Stomach (tissue), 9 donors: ENCODE measurements around the gene SLC33A1. TPM values are rescaled to one million over a fixed set of nuclear protein-coding genes. Genes with fewer than 3 reads are reported as not detected.
"Not testable (repeated sequence)": the region's sequence is repeated elsewhere in the genome, so short reads cannot be mapped to it uniquely, and the experiment has no call there.

Experiments used
- DNase-seq, 2 donors: peaks; one replicate each; pipeline versions ENCODE4 v3.0.0 to v3.0.0-alpha.2; 2013 to 2019
- H3K27ac ChIP-seq, 5 donors: fragments of 200-600 bp in 4 of 5; sonication (generic) in 4 of 5; one replicate each; pipeline ENCODE4 v1.5.1; 2013 to 2019; ENCODE audit warnings: mild to moderate bottlenecking in 1 of 5, moderate library complexity in 1 of 5
- H3K27me3 ChIP-seq, 3 donors: fragments of 200-600 bp; sonication (generic); one replicate each; pipeline ENCODE4 v1.5.1; 2017 to 2019; ENCODE audit warnings: mixed run types in 1 of 3
- H3K36me3 ChIP-seq, 4 donors: fragments of 200-600 bp; sonication (generic); 1 replicate in 3 of 4; 2 replicates in 1 of 4; pipeline ENCODE4 v1.5.1; 2016 to 2019
- H3K4me1 ChIP-seq, 4 donors: fragments of 200-600 bp; sonication (generic); one replicate each; pipeline ENCODE4 v1.5.1; 2016 to 2019
- H3K4me3 ChIP-seq, 4 donors: fragments of 200-600 bp; sonication (generic) in 3 of 4; one replicate each; pipeline ENCODE4 v1.5.1; 2016 to 2019; ENCODE audit warnings: mild to moderate bottlenecking in 1 of 4
- H3K9me3 ChIP-seq, 4 donors: fragments of 200-600 bp; sonication (generic); one replicate each; pipeline ENCODE4 v1.5.1; 2016 to 2019
- EP300 ChIP-seq: sonication (generic); formaldehyde crosslinking; IDR thresholded peaks from one replicate; pipeline ENCODE4 v1.6.1; 2017; ENCODE audit warnings: antibody characterized with exemption
- POLR2A ChIP-seq, 4 donors: fragments of 450-650 bp; IDR thresholded peaks; one replicate each; pipeline ENCODE4 v1.6.1; 2016; ENCODE audit warnings: antibody characterized with exemption in 4 of 4, control low read depth in 2 of 4, mild to moderate bottlenecking in 1 of 4, moderate library complexity in 1 of 4
- POLR2AphosphoS5 ChIP-seq, 3 donors: sonication (generic); formaldehyde crosslinking; IDR thresholded peaks; one replicate each; pipeline ENCODE4 v1.6.1; 2016; ENCODE audit warnings: antibody characterized with exemption in 3 of 3
- WGBS, 5 donors: extraction: QIAGEN DNeasy Blood & Tissue Kit in 3 of 5; methylation state at CpG; one replicate each; pipeline versions ENCODE4 v1.1.5 to v1.1.7; 2013 to 2018; 5-methylcytosine and 5-hydroxymethylcytosine counted together
- intact Hi-C: fragments of 100-400 bp; cut with DNase I; formaldehyde crosslinking; loops from one replicate; pipeline ENCODE4 v1.15.1; 2023; ENCODE audit warnings: low total_unique reads
- polyA plus RNA-seq, 3 donors: library from polyadenylated mRNA; stranded (reverse); fragments of 200-250 nt; gene quantifications; one replicate each; pipeline ENCODE4 v1.2.3, GENCODE V29; 2013
- total RNA-seq, 5 donors: library from RNA; depleted of rRNA; stranded (reverse); fragments of >200 nt; gene quantifications; one replicate each; pipeline versions ENCODE4 v1.1.0 to v1.2.3, GENCODE V29; 2014 to 2016
- TF ChIP-seq, protein P1 (sequence below), 7 experiments: fragments of 450-650 bp in 4 of 7; fragments of 200-600 bp in 3 of 7; sonication (generic) in 3 of 7; IDR thresholded peaks; one replicate each; pipeline ENCODE4 v1.5.1; 2016 to 2019; ENCODE audit warnings: antibody characterized with exemption in 7 of 7, control low read depth in 2 of 7, mild to moderate bottlenecking in 1 of 7
- donor health status: healthy with polysubstance abuse.
- donor health status: Bipolar disorder and iron deficiency.
- donor health status: healthy.

SLC33A1 gene
- total and polyA plus RNA-seq, 8 donors: 3.1 to 51.0 (median 10.8) TPM

GRCh38 chr3:155859859-155860258 lies 5.6 kb upstream of the SLC33A1 start:
- H3K27ac ChIP-seq: no peak overlapping the region
- H3K36me3 ChIP-seq: no peaks in the 10 kb centered on the region
- no peaks in the 10 kb centered on the region for H3K27me3 ChIP-seq
- no peak for TF ChIP-seq EP300
- no peak for TF ChIP-seq POLR2AphosphoS5 (IDR thresholded peaks at IDR 0.05)
- TF ChIP-seq, protein P1, sequence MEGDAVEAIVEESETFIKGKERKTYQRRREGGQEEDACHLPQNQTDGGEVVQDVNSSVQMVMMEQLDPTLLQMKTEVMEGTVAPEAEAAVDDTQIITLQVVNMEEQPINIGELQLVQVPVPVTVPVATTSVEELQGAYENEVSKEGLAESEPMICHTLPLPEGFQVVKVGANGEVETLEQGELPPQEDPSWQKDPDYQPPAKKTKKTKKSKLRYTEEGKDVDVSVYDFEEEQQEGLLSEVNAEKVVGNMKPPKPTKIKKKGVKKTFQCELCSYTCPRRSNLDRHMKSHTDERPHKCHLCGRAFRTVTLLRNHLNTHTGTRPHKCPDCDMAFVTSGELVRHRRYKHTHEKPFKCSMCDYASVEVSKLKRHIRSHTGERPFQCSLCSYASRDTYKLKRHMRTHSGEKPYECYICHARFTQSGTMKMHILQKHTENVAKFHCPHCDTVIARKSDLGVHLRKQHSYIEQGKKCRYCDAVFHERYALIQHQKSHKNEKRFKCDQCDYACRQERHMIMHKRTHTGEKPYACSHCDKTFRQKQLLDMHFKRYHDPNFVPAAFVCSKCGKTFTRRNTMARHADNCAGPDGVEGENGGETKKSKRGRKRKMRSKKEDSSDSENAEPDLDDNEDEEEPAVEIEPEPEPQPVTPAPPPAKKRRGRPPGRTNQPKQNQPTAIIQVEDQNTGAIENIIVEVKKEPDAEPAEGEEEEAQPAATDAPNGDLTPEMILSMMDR (IDR thresholded peaks at IDR 0.05): no peak
- TF ChIP-seq POLR2A (IDR thresholded peaks at IDR 0.05): no peak
- peak in 1 of 2 donors; percentile 44 for DNase-seq
- no peak overlapping the region for H3K4me3 ChIP-seq
- intact Hi-C loops: no loop called here
- 5 to 10% (median 6%) methylated on average over 2 of the region's 2 CpGs for WGBS, 5 donors
- H3K9me3 ChIP-seq: peaks cover 0 to 5% (median 0%) of the 10 kb centered on the region in 4 donors
- peaks cover 0 to 7% (median 2%) of the 10 kb centered on the region in 4 donors for H3K4me1 ChIP-seq

DNA sequence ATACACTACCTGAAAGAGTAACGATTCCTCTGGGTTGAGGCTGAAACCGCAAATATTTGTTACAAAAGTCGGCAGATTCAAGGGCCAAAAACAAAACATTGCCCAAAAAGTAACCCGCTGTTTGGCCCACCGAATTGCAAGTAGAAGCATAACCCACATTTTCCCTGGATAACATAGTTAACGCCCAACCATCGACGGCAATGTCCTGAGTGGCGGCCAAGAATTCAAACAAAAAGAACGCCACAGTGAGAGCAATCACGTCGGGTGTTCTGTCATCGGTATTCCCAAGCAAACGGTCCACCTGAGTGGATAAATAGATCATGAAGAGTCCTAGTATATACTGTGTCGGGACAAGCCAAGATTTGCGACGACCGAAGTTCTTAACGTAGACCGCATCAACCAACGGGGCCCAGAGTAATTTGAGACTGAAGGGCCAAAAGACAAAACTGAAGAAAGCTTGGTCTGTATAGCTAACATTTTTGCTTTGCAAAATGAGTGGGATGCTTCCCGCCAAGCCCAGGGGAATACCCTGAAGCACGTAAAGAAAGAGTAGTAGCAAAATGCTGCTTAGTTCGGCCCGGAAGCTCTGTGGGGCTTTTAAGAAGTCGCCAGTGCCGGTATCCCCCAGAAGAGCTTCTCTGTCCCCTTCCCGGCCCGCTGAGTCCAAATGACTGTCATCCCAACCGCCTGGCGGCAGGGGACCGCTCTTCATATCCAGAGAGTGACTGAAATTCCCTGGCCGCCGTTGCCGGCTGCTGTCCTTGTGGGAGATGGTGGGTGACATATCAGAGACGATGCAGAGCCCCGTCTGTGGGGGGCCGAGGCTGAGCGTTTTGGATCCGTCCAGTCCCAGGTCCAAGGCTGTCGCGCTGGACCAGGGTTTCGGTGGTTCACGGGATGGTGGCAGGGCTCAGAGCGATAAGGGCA lies 750 bp downstream of the SLC33A1 start:
- H3K36me3 ChIP-seq: peaks cover 0 to 10% (median 4%) of the 10 kb centered on the region in 4 donors
- H3K4me1 ChIP-seq: peaks cover 39 to 56% (median 47%) of the 10 kb centered on the region in 4 donors
- no peak for TF ChIP-seq POLR2A (IDR thresholded peaks at IDR 0.05)
- TF ChIP-seq EP300: no peak
- TF ChIP-seq, protein P1 (IDR thresholded peaks at IDR 0.05): no peak
- no peak for TF ChIP-seq POLR2AphosphoS5 (IDR thresholded peaks at IDR 0.05)
- H3K9me3 ChIP-seq: no peaks in the 10 kb centered on the region
- H3K27me3 ChIP-seq: no peaks in the 10 kb centered on the region
- peak; percentile 29 to 35 for DNase-seq
- H3K4me3 ChIP-seq: peak overlapping the region; percentile 69 to 97 (median 88)
- 0 to 2% (median 1%) methylated on average over 30 to 45 of the region's 45 CpGs for WGBS, 5 donors
- intact Hi-C loops: no loop called here
- H3K27ac ChIP-seq: peak overlapping the region; percentile 89 to 97 (median 94)

GRCh38 chr3:155852341-155852740 lies 1.9 kb downstream of the SLC33A1 start:
- no peak for DNase-seq
- Histone ChIP-seq H3K27ac (peak overlapping the region in 1 of 5 donors; percentile 0), H3K27me3 (no peaks in the 10 kb centered on the region), H3K9me3 (no peaks in the 10 kb centered on the region), H3K4me1 (peaks cover 39 to 64% (median 55%) of the 10 kb centered on the region in 4 donors), H3K4me3 (peak overlapping the region; percentile 69 to 97 (median 88)), H3K36me3 (peaks cover 0 to 15% (median 11%) of the 10 kb centered on the region in 4 donors)
- TF ChIP-seq, protein P1 (IDR thresholded peaks at IDR 0.05): no peak
- no peak for TF ChIP-seq POLR2A (IDR thresholded peaks at IDR 0.05)
- no peak for TF ChIP-seq POLR2AphosphoS5 (IDR thresholded peaks at IDR 0.05)
- TF ChIP-seq EP300: no peak
- intact Hi-C loops: no loop called here
- 13 to 28% (median 17%) methylated on average over 2 of the region's 2 CpGs for WGBS, 5 donors

GRCh38 chr3:155849404-155849803 lies 4.8 kb downstream of the SLC33A1 start:
- H3K9me3 ChIP-seq, H3K27ac ChIP-seq, intact Hi-C loops, DNase-seq, H3K27me3 ChIP-seq: not testable (repeated sequence)
- Histone ChIP-seq H3K4me1 (peaks cover 41 to 91% (median 65%) of the 10 kb centered on the region in 4 donors), H3K4me3 (peak overlapping the region in 1 of 4 donors; percentile 14), H3K36me3 (peaks cover 0 to 20% (median 13%) of the 10 kb centered on the region in 4 donors)
- 65 to 83% (median 77%) methylated on average over 3 of the region's 3 CpGs for WGBS, 5 donors
